AG04450 (cell line): ENCODE data around the gene SRGAP3. TPM values are rescaled to one million over a fixed set of nuclear protein-coding genes. Genes with fewer than 3 reads are reported as not detected.

Experiments
- CTCF ChIA-PET: fragments of 300-600, 350-600 bp; formaldehyde crosslinking; extraction: SDS; loops from one replicate; lab custom pipeline; 2022; ENCODE audit warnings: antibody characterized with exemption, inconsistent platforms; lab: Charles Lee
- POLR2A ChIA-PET: fragments of 350-600 bp; formaldehyde crosslinking; extraction: SDS; loops from one replicate; lab custom pipeline; 2021; ENCODE audit warnings: antibody characterized with exemption, inconsistent platforms; lab: Yijun Ruan, JAX
- DNase-seq: peaks from one replicate; pipeline ENCODE4 v3.0.0-alpha.2; 2011; ENCODE audit warnings: low read depth, low spot score
- H3K27ac ChIP-seq: one replicate; pipeline ENCODE4 v1.5.1; 2012; ENCODE audit warnings: low read depth, low read length, control low read depth
- H3K27me3 ChIP-seq: one replicate; pipeline ENCODE4 v1.6.0; 2012; ENCODE audit warnings: low read length; ENCODE audit not compliant: control insufficient read depth, insufficient read depth
- H3K4me3 ChIP-seq: 2 replicates; pipeline ENCODE4 v1.5.1; 2011; ENCODE audit warnings: mild to moderate bottlenecking, low read depth, low read length, control low read depth
- H3K9me3 ChIP-seq: 2 replicates; pipeline ENCODE4 v1.5.1; 2012; ENCODE audit warnings: low read length; ENCODE audit not compliant: control insufficient read depth, insufficient read depth
- CTCF ChIP-seq: IDR thresholded peaks from 2 replicates; pipeline ENCODE4 v1.5.1; 2011; ENCODE audit warnings: low read depth, low read length, control low read depth, inconsistent platforms
- polyA plus RNA-seq: library from polyadenylated mRNA; depleted of rRNA; stranded (reverse); fragments of >200 nt; gene quantifications from 2 replicates; pipeline ENCODE4 v1.2.3, GENCODE V29; 2011

Gene SRGAP3
- polyA plus RNA-seq, 1 experiment = 0.61 TPM

- CTCF ChIA-PET = no interaction called here
- no peak for TF ChIP-seq CTCF
- no peaks in the 10 kb centered on the region for H3K9me3 ChIP-seq
Observed at GRCh38 chr3:9233814-9234600, 15.4 kb downstream of the SRGAP3 start.

GRCh38 chr3:9233101-9233500 lies 16.3 kb downstream of the SRGAP3 start:
- H3K4me3 ChIP-seq = no peak overlapping the region
- ChIA-PET POLR2A (no interaction called here), CTCF (no interaction called here)
- peaks cover 7% of the 10 kb centered on the region for H3K27me3 ChIP-seq
- no peak overlapping the region for H3K27ac ChIP-seq
- no peaks in the 10 kb centered on the region for H3K9me3 ChIP-seq
- no peak for TF ChIP-seq CTCF
- no peak for DNase-seq

More at GRCh38 chr3:9233814-9234600, 15.4 kb downstream of the SRGAP3 start:
- Histone ChIP-seq H3K27ac (no peak overlapping the region), H3K4me3 (no peak overlapping the region), H3K27me3 (peaks cover 7% of the 10 kb centered on the region)
- no peak for DNase-seq
- POLR2A ChIA-PET = no interaction called here

GRCh38 chr3:9231937-9232336 lies 17.5 kb downstream of the SRGAP3 start:
- CTCF ChIA-PET = interaction anchor here (0.5 kb wide), 1 partner anchor 24 kb away, joined by 3 read pairs; no protein-coding TSS in a partner anchor
- H3K4me3 ChIP-seq = no peak overlapping the region
- no peak for TF ChIP-seq CTCF
- DNase-seq = no peak
- peaks cover 7% of the 10 kb centered on the region for H3K27me3 ChIP-seq
- no peaks in the 10 kb centered on the region for H3K9me3 ChIP-seq
- no peak overlapping the region for H3K27ac ChIP-seq
- POLR2A ChIA-PET = no interaction called here

GRCh38 chr3:9231471-9231870 lies 18.0 kb downstream of the SRGAP3 start:
- ChIA-PET CTCF (no interaction called here), POLR2A (no interaction called here)
- H3K27ac ChIP-seq = no peak overlapping the region
- TF ChIP-seq CTCF = no peak
- H3K9me3 ChIP-seq = no peaks in the 10 kb centered on the region
- peaks cover 7% of the 10 kb centered on the region for H3K27me3 ChIP-seq
- no peak overlapping the region for H3K4me3 ChIP-seq
- DNase-seq = no peak

DNA sequence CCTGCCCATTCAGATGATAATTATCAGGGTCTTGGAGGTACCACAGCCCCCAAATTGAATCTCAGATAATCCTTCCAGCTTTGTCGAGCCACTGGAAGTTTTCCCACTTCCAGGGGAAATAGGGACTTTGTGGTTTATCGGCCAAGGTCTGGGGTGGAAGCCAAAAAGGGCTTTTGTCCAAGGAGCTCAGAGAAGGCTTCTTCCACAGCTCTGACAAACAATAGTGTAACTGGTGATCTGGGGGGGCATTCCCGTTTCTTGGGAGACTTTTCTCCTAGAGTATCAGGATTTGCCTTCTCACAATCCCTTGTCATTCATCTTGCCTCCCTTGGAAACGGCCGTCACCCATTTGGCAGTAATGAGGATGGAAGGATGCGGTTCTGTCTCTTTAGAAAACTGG lies 18.4 kb downstream of the SRGAP3 start:
- DNase-seq = no peak
- no peak overlapping the region for H3K4me3 ChIP-seq
- H3K9me3 ChIP-seq = no peaks in the 10 kb centered on the region
- peaks cover 7% of the 10 kb centered on the region for H3K27me3 ChIP-seq
- ChIA-PET POLR2A (no interaction called here), CTCF (no interaction called here)
- no peak overlapping the region for H3K27ac ChIP-seq
- TF ChIP-seq CTCF = no peak
